PFSK-1 (cell line): ENCODE results near the gene DNAAF5.

ENCODE experiments used
- POLR2AphosphoS5 ChIP-seq: IDR thresholded peaks from 2 replicates; pipeline ENCODE4 v1.6.1; 2012; ENCODE audit warnings: low read depth, mild to moderate bottlenecking, control low read depth, low read length, moderate library complexity
- REST ChIP-seq, 2 experiments: IDR thresholded peaks; 2 replicates each; pipeline versions ENCODE4 v1.6.1 to v1.8.0; 2011 to 2012; ENCODE audit warnings: low read depth in 2 of 2, low read length in 2 of 2, control low read depth in 1 of 2, inconsistent platforms in 1 of 2, mild to moderate bottlenecking in 1 of 2, moderate library complexity in 1 of 2; ENCODE audit not compliant: insufficient read depth in 1 of 2
- SIN3A ChIP-seq: IDR thresholded peaks from 2 replicates; pipeline ENCODE4 v1.6.1; 2012; ENCODE audit warnings: mild to moderate bottlenecking, low read length, moderate library complexity, borderline replicate concordance; ENCODE audit not compliant: insufficient read depth

DNA sequence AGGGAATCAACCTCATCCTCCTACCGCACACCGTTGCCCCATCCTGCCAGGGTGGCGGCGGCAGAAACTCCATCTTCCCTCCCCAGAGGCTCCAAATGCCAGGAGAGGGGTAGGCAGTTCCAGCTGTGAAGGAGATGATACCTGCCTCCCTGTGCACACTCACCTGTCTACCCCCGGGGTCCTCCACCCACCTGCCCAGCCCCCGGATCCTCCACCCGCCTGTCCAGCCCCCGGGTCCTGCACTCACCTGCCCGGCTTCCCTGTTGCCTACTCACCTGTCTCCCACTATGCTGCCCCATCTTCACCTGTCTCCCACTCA is 13.4 kb upstream of the DNAAF5 start:
- TF ChIP-seq REST (IDR thresholded peaks at IDR 0.05; ENCODE audit: insufficient read depth in 1 of 2, low read depth in 2 of 2, low read length in 2 of 2) (no peak), SIN3A (no peak), POLR2AphosphoS5 (no peak)
